Measurements from ENCODE around the gene CITED1. TPM values are rescaled to one million over a fixed set of nuclear protein-coding genes. Genes with fewer than 3 reads are reported as not detected.

Gene CITED1
- total and polyA plus RNA-seq, 2 of the 13 experiments (the other 11 are each of a cell fraction or from before 2014, with no cell fraction given), result 0.09 TPM; not detected in 1

DNA sequence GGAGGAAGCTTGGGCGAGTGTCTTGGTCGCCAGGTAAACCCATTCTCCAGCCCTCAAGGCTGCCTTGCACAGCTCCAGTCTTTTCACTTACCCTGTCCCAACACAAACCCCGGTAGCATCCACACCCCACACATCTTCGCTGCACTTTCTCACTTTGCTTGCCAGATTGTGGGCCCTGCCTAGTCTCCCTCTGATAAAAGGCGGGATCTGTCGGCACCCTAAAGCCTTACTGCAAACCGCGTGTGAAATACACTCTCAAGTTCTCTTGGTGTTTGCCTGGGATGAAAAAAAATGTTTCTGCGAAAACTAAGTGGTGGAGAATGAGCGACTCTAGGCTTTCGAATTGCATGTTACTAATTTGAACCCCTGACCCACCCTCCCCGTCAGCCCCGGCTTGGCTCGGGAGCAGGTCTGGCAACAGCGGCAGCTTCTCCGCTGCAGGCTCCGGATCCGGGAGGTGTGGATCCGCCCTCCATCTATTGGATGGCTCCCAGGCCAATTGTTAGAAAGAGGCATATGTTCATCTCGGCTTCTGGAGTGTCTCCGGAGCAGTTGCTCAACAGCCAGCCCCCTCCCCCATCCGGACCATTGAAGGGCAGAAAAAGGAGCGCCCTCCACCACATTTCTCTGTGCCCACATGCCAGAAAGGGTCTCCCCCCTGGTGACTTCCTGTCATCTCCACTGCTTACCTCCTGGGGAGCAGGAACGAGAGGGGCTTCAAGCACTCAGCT, 3.0 kb upstream of the CITED1 start (continued):
- TF ChIP-seq SIX4 (CRISPR knock-in tag; IDR thresholded peaks at IDR 0.05) (no peak), TAF15 (IDR thresholded peaks at IDR 0.05; ENCODE audit: low read depth, low read length, poor library complexity, severe bottlenecking) (no peak), ZNF317 (CRISPR knock-in tag; IDR thresholded peaks at IDR 0.05) (no peak), ZSCAN20 (CRISPR knock-in tag; IDR thresholded peaks at IDR 0.05; ENCODE audit: borderline replicate concordance) (no peak), ZBTB46 (CRISPR knock-in tag; IDR thresholded peaks at IDR 0.05; ENCODE audit: borderline replicate concordance) (no peak), BHLHE40 (IDR thresholded peaks at IDR 0.05; ENCODE audit: low read length) (no peak), GFI1 (CRISPR knock-in tag; IDR thresholded peaks at IDR 0.05; ENCODE audit: borderline replicate concordance) (no peak), GZF1 (CRISPR knock-in tag; IDR thresholded peaks at IDR 0.05) (no peak), ARID3A (IDR thresholded peaks at IDR 0.05; ENCODE audit: low read depth, low read length) (no peak), MEIS1 (CRISPR knock-in tag; IDR thresholded peaks at IDR 0.05; ENCODE audit: borderline replicate concordance) (no peak), MIER2 (CRISPR knock-in tag; IDR thresholded peaks at IDR 0.05) (no peak), ZNF512 (CRISPR knock-in tag; IDR thresholded peaks at IDR 0.05) (no peak)
- TF ChIP-seq, protein P1, sequence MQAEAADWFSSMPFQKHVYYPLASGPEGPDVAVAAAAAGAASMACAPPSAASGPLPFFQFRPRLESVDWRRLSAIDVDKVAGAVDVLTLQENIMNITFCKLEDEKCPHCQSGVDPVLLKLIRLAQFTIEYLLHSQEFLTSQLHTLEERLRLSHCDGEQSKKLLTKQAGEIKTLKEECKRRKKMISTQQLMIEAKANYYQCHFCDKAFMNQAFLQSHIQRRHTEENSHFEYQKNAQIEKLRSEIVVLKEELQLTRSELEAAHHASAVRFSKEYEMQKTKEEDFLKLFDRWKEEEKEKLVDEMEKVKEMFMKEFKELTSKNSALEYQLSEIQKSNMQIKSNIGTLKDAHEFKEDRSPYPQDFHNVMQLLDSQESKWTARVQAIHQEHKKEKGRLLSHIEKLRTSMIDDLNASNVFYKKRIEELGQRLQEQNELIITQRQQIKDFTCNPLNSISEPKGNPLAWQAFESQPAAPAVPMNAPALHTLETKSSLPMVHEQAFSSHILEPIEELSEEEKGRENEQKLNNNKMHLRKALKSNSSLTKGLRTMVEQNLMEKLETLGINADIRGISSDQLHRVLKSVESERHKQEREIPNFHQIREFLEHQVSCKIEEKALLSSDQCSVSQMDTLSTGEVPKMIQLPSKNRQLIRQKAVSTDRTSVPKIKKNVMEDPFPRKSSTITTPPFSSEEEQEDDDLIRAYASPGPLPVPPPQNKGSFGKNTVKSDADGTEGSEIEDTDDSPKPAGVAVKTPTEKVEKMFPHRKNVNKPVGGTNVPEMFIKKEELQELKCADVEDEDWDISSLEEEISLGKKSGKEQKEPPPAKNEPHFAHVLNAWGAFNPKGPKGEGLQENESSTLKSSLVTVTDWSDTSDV (CRISPR knock-in tag; IDR thresholded peaks at IDR 0.05), result no peak
- TF ChIP-seq, protein P2, sequence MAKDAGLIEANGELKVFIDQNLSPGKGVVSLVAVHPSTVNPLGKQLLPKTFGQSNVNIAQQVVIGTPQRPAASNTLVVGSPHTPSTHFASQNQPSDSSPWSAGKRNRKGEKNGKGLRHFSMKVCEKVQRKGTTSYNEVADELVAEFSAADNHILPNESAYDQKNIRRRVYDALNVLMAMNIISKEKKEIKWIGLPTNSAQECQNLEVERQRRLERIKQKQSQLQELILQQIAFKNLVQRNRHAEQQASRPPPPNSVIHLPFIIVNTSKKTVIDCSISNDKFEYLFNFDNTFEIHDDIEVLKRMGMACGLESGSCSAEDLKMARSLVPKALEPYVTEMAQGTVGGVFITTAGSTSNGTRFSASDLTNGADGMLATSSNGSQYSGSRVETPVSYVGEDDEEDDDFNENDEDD (CRISPR knock-in tag; IDR thresholded peaks at IDR 0.05; ENCODE audit: borderline replicate concordance), result no peak
- TF ChIP-seq, protein P3, sequence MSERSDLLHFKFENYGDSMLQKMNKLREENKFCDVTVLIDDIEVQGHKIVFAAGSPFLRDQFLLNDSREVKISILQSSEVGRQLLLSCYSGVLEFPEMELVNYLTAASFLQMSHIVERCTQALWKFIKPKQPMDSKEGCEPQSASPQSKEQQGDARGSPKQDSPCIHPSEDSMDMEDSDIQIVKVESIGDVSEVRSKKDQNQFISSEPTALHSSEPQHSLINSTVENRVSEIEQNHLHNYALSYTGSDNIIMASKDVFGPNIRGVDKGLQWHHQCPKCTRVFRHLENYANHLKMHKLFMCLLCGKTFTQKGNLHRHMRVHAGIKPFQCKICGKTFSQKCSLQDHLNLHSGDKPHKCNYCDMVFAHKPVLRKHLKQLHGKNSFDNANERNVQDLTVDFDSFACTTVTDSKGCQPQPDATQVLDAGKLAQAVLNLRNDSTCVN (CRISPR knock-in tag; IDR thresholded peaks at IDR 0.05; ENCODE audit: borderline replicate concordance), result peak; percentile 48; the same call in 1 of the 2 replicates
